Measurements from ENCODE around the gene IFNL4. TPM values are rescaled to one million over a fixed set of nuclear protein-coding genes. Genes with fewer than 3 reads are reported as not detected.

IFNL4 gene
- total and polyA plus RNA-seq, 2 of the 13 experiments (the other 11 are each of a cell fraction or from before 2014, with no cell fraction given), result not detected

- H3K27ac ChIP-seq (ENCODE audit: extremely low read length, insufficient read depth, low read length), result no peak overlapping the region
- FAIRE-seq (no peak), ATAC-seq (no peak), DNase-seq (ENCODE audit: low spot score) (no peak)
- POLR2A ChIA-PET, result no interaction called here
- TF ChIP-seq ZNF280B (CRISPR knock-in tag; IDR thresholded peaks at IDR 0.05; ENCODE audit: borderline replicate concordance), result no peak
- TF ChIP-seq, protein P1, sequence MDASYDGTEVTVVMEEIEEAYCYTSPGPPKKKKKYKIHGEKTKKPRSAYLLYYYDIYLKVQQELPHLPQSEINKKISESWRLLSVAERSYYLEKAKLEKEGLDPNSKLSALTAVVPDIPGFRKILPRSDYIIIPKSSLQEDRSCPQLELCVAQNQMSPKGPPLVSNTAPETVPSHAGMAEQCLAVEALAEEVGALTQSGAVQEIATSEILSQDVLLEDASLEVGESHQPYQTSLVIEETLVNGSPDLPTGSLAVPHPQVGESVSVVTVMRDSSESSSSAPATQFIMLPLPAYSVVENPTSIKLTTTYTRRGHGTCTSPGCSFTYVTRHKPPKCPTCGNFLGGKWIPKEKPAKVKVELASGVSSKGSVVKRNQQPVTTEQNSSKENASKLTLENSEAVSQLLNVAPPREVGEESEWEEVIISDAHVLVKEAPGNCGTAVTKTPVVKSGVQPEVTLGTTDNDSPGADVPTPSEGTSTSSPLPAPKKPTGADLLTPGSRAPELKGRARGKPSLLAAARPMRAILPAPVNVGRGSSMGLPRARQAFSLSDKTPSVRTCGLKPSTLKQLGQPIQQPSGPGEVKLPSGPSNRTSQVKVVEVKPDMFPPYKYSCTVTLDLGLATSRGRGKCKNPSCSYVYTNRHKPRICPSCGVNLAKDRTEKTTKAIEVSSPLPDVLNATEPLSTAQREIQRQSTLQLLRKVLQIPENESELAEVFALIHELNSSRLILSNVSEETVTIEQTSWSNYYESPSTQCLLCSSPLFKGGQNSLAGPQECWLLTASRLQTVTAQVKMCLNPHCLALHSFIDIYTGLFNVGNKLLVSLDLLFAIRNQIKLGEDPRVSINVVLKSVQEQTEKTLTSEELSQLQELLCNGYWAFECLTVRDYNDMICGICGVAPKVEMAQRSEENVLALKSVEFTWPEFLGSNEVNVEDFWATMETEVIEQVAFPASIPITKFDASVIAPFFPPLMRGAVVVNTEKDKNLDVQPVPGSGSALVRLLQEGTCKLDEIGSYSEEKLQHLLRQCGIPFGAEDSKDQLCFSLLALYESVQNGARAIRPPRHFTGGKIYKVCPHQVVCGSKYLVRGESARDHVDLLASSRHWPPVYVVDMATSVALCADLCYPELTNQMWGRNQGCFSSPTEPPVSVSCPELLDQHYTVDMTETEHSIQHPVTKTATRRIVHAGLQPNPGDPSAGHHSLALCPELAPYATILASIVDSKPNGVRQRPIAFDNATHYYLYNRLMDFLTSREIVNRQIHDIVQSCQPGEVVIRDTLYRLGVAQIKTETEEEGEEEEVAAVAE (CRISPR knock-in tag; IDR thresholded peaks at IDR 0.05; ENCODE audit: borderline replicate concordance), result no peak
- no peak for TF ChIP-seq ZNF224 (CRISPR knock-in tag; IDR thresholded peaks at IDR 0.05)
- TF ChIP-seq ZNF598 (CRISPR knock-in tag; IDR thresholded peaks at IDR 0.05; ENCODE audit: borderline replicate concordance), result no peak
- TF ChIP-seq, protein P2, sequence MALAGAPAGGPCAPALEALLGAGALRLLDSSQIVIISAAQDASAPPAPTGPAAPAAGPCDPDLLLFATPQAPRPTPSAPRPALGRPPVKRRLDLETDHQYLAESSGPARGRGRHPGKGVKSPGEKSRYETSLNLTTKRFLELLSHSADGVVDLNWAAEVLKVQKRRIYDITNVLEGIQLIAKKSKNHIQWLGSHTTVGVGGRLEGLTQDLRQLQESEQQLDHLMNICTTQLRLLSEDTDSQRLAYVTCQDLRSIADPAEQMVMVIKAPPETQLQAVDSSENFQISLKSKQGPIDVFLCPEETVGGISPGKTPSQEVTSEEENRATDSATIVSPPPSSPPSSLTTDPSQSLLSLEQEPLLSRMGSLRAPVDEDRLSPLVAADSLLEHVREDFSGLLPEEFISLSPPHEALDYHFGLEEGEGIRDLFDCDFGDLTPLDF (CRISPR knock-in tag; IDR thresholded peaks at IDR 0.05), result no peak
- TF ChIP-seq ZNF20 (CRISPR knock-in tag; IDR thresholded peaks at IDR 0.05), result no peak
- TF ChIP-seq, protein P3, sequence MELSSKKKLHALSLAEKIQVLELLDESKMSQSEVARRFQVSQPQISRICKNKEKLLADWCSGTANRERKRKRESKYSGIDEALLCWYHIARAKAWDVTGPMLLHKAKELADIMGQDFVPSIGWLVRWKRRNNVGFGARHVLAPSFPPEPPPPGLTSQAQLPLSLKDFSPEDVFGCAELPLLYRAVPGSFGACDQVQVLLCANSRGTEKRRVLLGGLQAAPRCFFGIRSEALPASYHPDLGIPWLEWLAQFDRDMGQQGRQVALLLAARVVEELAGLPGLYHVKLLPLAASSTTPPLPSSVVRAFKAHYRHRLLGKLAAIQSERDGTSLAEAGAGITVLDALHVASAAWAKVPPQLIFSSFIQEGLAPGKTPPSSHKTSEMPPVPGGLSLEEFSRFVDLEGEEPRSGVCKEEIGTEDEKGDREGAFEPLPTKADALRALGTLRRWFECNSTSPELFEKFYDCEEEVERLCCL (CRISPR knock-in tag; IDR thresholded peaks at IDR 0.05; ENCODE audit: borderline replicate concordance), result no peak
- no peak for TF ChIP-seq ATM (IDR thresholded peaks at IDR 0.05; ENCODE audit: borderline replicate concordance)
- no peak for TF ChIP-seq ZNF260 (CRISPR knock-in tag; IDR thresholded peaks at IDR 0.05; ENCODE audit: borderline replicate concordance, low read depth)
- TF ChIP-seq ZNF749 (CRISPR knock-in tag; IDR thresholded peaks at IDR 0.05; ENCODE audit: borderline replicate concordance), result no peak
- no peak for TF ChIP-seq ZFP36 (IDR thresholded peaks at IDR 0.05; ENCODE audit: borderline replicate concordance, low read depth, low read length, partially characterized antibody)
- no peak for TF ChIP-seq MED1 (CRISPR knock-in tag; IDR thresholded peaks at IDR 0.05)
- no peak for TF ChIP-seq ZBTB7B (CRISPR knock-in tag; IDR thresholded peaks at IDR 0.05)
- TF ChIP-seq ZSCAN30 (CRISPR knock-in tag; IDR thresholded peaks at IDR 0.05), result no peak
- no peak for TF ChIP-seq ZSCAN25 (CRISPR knock-in tag; IDR thresholded peaks at IDR 0.05)
- no peaks in the 10 kb centered on the region; a peak in 2 of 5 replicates for H3K27me3 ChIP-seq (ENCODE audit: control insufficient read depth in 1 of 2, insufficient read depth in 2 of 2, low read length in 2 of 2)
- H3K4me3 ChIP-seq (replicated peaks in 1 of 3; ENCODE audit: insufficient read depth in 1 of 3, low read depth in 2 of 3, low read length in 3 of 3), result no peak overlapping the region
- no peak overlapping the region for H3K4me2 ChIP-seq (ENCODE audit: low read depth, low read length)
- BruUV-seq (replicated peaks), result no TSS peak
- H3K9me3 ChIP-seq (ENCODE audit: low read length), result no peaks in the 10 kb centered on the region
- H3K36me3 ChIP-seq (replicated peaks in 1 of 2; ENCODE audit: control insufficient read depth in 1 of 2, insufficient read depth in 2 of 2, low read length in 2 of 2), result no peaks in the 10 kb centered on the region
- CTCF ChIA-PET (ENCODE audit: low intra/inter-chr PET ratio, low total read pairs), result no interaction called here
- in situ Hi-C loops (cut with HindIII; ENCODE audit: extremely low pct_ligation_motif_present, low pct_unique_long_range_greater_than_20kb) (no loop called here), intact Hi-C loops (cut with micrococcal nuclease; ENCODE audit: unreplicated experiment) (no loop called here)
- no peaks in the 10 kb centered on the region for H3K4me1 ChIP-seq (ENCODE audit: insufficient read depth, low read length)
- no peaks in the 10 kb centered on the region for H4K20me1 ChIP-seq (ENCODE audit: insufficient read depth, low read length)
- no peaks in the 10 kb centered on the region for H3K79me2 ChIP-seq (ENCODE audit: insufficient read depth, low read length)
- no peak overlapping the region for H3K9ac ChIP-seq (ENCODE audit: insufficient read depth, low read depth, low read length)
- no peak overlapping the region for H2AFZ ChIP-seq (ENCODE audit: low read length)
- 0% methylated on average over 1 of the region's 1 CpG for WGBS (ENCODE audit: low lambda C conversion rate)
Measured at GRCh38 chr19:39284032-39284431, 35.4 kb upstream of the IFNL4 start.

All from HepG2 (cell line).